HG03025 (cell line): ENCODE data around the gene RBMX2.
"Not testable (repeated sequence)": the region's sequence is repeated elsewhere in the genome, so short reads cannot be mapped to it uniquely, and the experiment has no call there.

ENCODE experiments used
- ATAC-seq: cut with Tn5 transposase; IDR thresholded peaks from one replicate; pipeline ENCODE4 v1.9.1; 2021; ENCODE audit warnings: mild to moderate bottlenecking, moderate library complexity; ENCODE audit not compliant: unreplicated experiment, low FRiP score

The RBMX2 gene

GRCh38 chrX:130401415-130402207, at the start of gene RBMX2:
TSS of gene RBMX2 (plus strand) at chrX:130401987. CDS start at chrX:130402033, 46 bp downstream.
- ATAC-seq: peak; percentile 92

DNA sequence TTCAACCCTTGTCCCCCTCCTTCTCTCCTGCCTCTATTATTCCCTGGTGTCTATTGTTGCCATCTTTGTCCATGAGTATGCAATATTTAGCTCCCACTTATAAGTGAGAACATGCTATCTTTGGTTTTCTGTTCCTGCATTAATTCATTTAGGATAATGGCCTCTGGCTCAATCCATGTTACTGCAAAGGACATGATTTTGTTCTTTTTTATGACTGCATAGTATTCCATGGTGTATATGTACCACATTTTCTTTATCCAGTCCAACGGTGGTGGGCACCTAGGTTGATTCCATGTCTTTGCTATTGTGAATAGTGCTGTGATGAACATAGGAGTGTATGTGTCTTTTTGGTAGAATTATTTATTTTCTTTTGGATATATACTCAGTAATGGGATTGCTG, 49.7 kb upstream of the RBMX2 start:
- not testable (repeated sequence) for ATAC-seq

DNA sequence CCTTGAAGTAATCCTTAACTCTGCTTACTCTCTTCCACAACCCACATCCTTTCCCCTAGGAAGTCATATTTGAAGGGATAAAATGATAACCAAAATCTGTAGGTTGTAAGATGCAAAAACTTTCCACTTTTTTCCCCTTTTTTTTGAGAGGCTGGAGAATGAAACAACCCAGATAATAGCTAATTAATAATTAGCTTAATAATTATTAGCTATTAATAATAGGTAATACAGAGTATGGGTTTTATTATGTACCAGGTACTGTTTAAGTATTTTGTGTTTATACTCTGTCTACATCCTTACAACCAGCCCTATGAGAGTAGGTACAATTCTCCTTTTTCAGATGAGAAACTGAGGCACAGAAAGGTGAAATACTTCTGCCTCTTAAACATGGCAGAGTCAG, 25.7 kb upstream of the RBMX2 start:
- no peak for ATAC-seq

DNA sequence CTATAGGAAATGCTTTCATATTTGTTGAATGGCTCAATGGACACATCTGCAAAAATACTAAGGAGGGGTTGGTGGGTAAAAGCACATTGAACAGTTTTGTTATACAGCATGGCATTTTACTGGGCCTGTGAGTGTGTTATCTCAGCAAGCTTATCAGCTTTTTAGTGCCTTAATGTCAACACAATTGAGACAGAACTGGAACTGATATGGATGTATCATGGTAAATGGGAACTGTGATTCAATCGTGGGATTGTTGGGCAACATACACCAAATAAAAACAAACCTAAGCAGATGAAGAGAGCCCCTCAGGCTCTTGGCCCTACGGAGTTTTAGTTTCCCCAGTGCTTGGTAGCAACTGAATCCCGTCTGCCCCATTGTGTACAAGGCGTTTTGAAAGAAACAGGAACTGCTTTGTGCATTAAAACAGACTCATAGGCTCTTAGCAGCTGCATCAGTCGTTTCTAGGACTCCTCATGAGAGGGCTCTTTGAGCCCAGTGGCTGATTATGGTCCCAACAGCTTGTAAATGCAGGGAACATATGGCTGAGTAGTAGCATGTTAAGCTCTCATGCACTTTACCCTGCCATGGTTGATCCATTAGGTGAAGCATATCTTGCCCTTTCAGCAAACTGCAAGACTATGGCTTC, 23.6 kb upstream of the RBMX2 start:
- ATAC-seq: no peak

GRCh38 chrX:130385520-130385919, 16.3 kb upstream of the RBMX2 start, which contains the start of gene GPR119:
TSS of gene GPR119 (minus strand) at chrX:130385674. CDS start at chrX:130385447, 227 bp downstream.
- ATAC-seq: no peak

DNA sequence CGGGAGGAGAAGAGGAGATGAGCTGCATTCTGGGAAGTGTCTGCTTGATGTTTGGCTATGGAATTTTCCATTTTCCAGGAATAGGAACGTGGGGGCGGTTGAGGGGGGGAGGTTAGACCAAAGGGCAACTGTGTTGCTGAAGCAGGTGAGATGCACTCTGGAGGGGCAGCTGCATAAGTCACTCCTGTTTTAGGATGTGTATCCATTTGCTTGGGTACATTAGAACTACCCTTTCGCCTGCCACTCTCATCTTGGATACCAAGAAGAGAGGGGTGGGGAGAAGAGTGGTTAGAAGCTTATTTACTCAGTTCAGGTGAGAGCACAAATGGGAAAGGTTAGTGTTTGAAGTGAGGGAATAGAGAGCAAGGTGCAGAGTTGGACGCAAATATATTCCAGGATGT, 15.4 kb upstream of the RBMX2 start:
- no peak for ATAC-seq

DNA sequence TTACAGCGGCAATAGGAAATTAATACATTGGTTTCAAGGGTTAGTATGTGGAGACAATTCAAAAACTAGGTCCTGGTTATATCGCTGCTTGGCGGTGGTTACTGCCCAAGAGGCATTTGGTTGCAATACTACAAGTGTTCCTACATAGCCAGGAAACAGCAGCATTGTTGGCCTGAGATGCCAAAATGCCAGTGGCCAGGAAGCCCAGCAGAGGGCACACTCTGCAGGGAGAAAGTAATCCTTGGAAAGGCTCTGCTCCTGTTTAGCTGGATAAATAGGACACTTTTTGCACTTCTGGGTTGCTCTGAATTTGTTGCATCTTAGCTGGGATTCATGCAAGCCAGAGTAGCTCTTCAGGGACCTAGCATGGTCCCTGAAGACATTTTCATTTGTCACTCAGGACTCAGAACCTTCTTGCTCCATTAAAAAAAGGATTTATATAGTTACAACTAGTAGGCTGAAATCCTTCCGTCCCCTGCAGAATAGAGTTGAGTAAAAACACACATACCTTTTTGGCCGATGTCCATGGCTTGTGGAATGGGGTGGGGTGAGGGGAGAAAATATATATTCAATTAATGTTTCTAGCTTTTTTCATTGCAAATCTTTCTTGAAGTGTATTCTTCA, 8.2 kb upstream of the RBMX2 start:
- no peak for ATAC-seq

DNA sequence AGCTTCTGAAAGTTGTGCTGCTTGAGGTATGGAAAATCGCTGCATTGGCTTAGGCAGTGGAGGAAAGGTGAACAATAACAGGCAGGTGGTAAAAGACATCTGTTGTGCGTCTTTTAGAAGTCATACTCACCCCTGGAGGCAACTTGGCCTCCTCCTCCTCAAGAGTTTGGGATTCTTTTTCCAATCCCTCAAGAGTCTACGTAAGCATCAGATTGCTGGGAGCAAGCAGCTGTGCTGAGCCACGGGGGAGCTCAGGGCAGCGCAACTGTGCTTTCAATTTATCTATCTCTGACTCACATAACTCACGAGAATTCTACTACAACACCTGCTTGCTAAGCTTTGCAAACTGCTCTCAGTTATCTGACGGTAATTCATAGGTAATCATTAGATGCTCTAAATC, 6.4 kb upstream of the RBMX2 start:
- no peak for ATAC-seq

DNA sequence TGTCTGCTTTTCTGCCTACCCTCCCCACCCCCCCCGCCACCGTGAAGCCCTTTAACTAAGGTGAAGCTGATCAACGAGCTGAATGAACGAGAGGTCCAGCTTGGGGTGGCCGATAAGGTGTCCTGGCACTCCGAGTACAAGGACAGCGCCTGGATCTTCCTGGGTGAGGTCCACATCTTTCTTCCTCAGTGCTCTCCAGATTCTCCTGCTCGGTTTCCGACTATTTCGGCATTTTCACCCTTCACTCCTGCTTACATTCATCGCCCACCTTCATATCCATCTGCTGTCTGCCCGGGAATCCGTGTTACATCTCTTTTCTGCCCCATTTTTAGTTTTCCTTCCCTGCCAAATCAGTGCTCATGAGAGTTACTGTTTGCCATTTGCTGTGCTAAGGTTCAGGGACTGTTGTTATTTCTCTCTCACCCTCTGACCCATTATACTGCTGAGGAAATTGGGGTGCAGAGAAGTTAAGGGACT, 459 bp downstream of the RBMX2 start:
- ATAC-seq: no peak

- ATAC-seq: no peak
These were observed 11.6 kb downstream of the RBMX2 start for GRCh38 chrX:130413415-130413814.

- ATAC-seq: no peak
These were observed 13.0 kb downstream of the RBMX2 start for GRCh38 chrX:130414800-130415199.

DNA sequence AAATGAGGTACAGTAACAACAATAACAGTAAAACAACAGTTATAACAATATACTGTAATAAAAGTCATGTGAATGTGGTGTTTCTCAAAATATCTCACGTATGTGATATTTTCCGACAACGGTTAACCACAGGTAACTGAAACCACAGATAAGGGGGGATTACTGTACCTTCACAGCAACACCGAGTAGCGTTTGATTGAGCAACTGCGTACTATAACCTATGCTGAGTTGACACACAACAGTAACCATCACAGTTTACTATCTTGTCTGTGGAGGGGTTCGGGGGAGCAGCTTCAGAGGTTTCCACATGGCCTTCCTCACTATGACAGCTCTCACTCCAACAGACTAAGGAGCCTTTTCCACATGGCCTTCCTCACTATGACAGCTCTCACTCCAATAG, 13.4 kb downstream of the RBMX2 start:
- ATAC-seq: no peak

- no peak for ATAC-seq
These were observed 15.0 kb downstream of the RBMX2 start for GRCh38 chrX:130416785-130417184.

DNA sequence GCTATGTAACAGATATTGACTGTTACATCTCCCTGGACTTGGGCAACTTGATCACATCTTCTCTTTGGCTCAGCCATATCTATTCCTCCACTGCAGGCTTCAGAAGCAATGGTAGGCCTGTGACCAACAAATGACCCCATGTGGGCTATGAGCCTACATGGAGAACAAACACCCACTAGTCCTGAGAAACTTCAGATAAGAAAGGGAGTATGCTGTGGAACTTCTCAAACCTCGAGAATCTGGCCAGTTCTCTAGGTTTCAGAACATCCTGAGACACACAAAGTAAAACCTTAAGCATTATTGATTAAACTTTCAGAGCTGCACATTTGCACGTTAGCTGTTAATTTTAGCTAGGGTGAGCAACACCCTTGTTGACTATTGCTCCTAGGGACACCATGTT, 16.3 kb downstream of the RBMX2 start:
- no peak for ATAC-seq

DNA sequence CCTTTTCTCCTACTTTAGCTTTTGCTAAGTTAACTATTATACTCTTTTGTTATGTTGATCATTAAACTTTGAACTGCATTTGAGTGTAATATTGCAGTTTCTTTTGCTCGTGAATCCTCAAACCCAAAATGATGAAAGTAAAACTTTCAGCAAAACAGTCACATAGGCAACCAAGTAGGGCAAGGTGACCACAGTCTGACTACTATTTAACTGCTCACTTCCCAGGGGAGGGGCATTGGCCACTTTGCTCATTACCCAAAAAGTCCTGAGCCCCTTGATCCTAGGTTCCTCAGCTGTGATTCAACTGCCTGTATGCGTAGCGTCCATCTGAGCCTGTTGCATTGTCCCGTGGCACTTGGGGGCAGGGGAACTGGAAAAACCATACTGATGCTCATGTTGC, 17.0 kb downstream of the RBMX2 start:
- ATAC-seq: no peak

- ATAC-seq: no peak
These were observed 17.5 kb downstream of the RBMX2 start for GRCh38 chrX:130419263-130419662.

- ATAC-seq: no peak
These were observed 24.7 kb downstream of the RBMX2 start for GRCh38 chrX:130426531-130426930.

DNA sequence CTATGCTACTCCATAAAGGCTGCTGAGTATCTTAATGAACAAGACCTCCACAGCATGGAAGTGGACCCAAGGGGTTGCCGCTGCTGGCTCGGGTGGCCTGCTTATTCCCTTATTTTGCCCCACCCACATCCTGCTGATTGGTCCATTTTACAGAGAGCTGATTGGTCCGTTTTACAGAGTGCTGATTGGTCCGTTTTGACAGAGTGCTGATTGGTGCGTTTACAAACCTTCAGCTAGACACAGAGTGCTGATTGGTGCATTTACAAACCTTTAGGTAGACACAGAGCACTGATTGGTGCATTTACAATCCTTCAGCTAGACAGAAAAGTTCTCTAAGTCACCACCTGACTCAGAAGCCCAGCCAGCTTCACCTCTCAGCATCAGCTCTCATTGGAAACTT, 27.4 kb downstream of the RBMX2 start:
- ATAC-seq: not testable (repeated sequence)

DNA sequence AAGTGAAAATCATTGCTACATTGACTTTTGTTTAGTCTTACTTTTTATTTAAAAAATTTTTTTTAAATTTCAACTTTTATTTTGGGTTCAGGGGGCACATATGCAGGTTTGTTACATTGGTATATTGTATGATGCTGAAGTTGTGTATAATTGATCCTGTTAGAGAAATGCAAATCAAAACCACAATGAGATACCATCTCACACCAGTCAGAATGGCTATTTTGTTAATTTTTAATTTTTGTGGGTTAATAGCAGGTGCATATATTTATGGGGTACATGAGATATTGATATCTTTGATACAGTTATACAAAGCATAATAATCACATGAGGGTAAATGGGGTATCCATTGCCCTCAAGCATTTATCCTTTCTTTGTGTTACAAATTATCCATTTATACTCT, 34.1 kb downstream of the RBMX2 start:
- no peak for ATAC-seq

DNA sequence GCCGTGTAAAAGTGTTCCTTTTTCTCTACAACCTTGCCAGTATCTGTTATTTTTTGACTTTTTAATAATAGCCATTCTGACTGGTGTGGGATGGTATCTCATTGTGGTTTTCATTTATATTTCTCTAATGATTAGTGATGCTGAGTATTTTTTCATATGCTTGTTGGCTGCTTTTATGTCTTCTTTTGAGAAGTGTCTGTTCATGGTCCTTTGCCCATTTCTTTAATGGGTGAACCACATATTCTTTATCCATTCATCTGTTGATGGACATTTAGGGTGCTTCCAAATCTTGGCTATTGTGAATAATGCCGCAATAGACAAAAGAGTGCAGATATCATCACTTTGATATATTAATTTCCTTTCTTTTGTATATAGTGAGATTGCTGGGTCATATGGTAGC, 36.2 kb downstream of the RBMX2 start:
- ATAC-seq: not testable (repeated sequence)

DNA sequence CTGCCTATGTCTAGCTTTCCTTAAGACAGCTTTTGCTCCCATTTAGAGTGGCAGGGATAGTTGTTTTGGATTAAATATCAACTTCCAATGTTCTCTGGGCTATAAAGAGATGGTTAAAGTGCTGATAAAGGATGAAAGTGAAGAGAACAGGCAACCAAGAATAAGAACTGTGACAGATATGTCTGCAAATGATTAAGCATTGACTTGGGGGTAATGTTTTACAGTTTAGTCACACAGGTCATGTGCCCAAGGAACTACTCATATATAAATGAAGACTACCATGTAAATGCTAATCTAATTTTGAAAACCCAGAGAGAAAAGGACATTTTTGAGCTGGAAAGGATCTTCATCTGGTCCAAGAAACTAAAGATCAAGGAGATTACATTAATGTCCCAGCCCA, 42.1 kb downstream of the RBMX2 start:
- no peak for ATAC-seq
